Mesothelial cell of epicardium (in vitro differentiated cells): ENCODE measurements around the gene LRIG3. TPM values are rescaled to one million over a fixed set of nuclear protein-coding genes. Genes with fewer than 3 reads are reported as not detected.

ENCODE experiments used
- DNase-seq, 2 experiments: peaks; one replicate each; pipeline ENCODE4 v3.0.0; 2021; ENCODE audit warnings: low spot score in 2 of 2; ENCODE audit not compliant: unreplicated experiment in 2 of 2
- H3K27ac Mint-ChIP-seq: 2 replicates; pipeline ENCODE4 v1.8.0; 2021; ENCODE audit warnings: mixed read lengths
- H3K27me3 Mint-ChIP-seq: 2 replicates; pipeline ENCODE4 v1.8.0; 2021; ENCODE audit warnings: low read depth, mixed read lengths
- H3K36me3 Mint-ChIP-seq: 2 replicates; pipeline ENCODE4 v1.8.0; 2021; ENCODE audit warnings: mixed read lengths
- H3K4me1 Mint-ChIP-seq: 2 replicates; pipeline ENCODE4 v1.8.0; 2021; ENCODE audit warnings: mixed read lengths
- H3K4me3 Mint-ChIP-seq: 2 replicates; pipeline ENCODE4 v1.8.0; 2021; ENCODE audit warnings: mild to moderate bottlenecking, moderate library complexity, mixed read lengths
- H3K9me3 Mint-ChIP-seq: 2 replicates; pipeline ENCODE4 v1.8.0; 2021; ENCODE audit warnings: mixed read lengths
- CTCF ChIP-seq: fragments of 200-600 bp; sonication (generic); IDR thresholded peaks from one replicate; pipeline ENCODE4 v1.5.0; 2021; ENCODE audit warnings: antibody characterized with exemption; ENCODE audit not compliant: unreplicated experiment
- total RNA-seq: library from RNA; stranded (reverse); gene quantifications from 3 replicates; pipeline ENCODE4 v1.2.1, GENCODE V29; 2021

Gene LRIG3
- total RNA-seq, 1 donor from 2014 or later: 20.3 TPM

GRCh38 chr12:58916921-58917511 lies 3.3 kb downstream of the LRIG3 start:
- no peak for TF ChIP-seq CTCF
- Mint-ChIP-seq H3K4me1 (peaks cover 49% of the 10 kb centered on the region), H3K27ac (peak overlapping the region; percentile 38), H3K4me3 (peak overlapping the region; percentile 94), H3K9me3 (no peaks in the 10 kb centered on the region), H3K27me3 (no peaks in the 10 kb centered on the region), H3K36me3 (peaks cover 13% of the 10 kb centered on the region)
- DNase-seq: no peak

- no peaks in the 10 kb centered on the region for H3K27me3 Mint-ChIP-seq
- H3K4me1 Mint-ChIP-seq: peaks cover 49% of the 10 kb centered on the region
- H3K9me3 Mint-ChIP-seq: no peaks in the 10 kb centered on the region
- H3K4me3 Mint-ChIP-seq: peak overlapping the region; percentile 4
- DNase-seq: no peak
- H3K27ac Mint-ChIP-seq: peak overlapping the region; percentile 20
- TF ChIP-seq CTCF: no peak
- H3K36me3 Mint-ChIP-seq: peaks cover 18% of the 10 kb centered on the region
Measured at GRCh38 chr12:58916161-58916621, 4.1 kb downstream of the LRIG3 start.

GRCh38 chr12:58915634-58916033 lies 4.7 kb downstream of the LRIG3 start:
- Mint-ChIP-seq H3K4me1 (peaks cover 47% of the 10 kb centered on the region), H3K36me3 (peaks cover 19% of the 10 kb centered on the region), H3K4me3 (peak overlapping the region; percentile 38), H3K9me3 (no peaks in the 10 kb centered on the region), H3K27ac (peak overlapping the region; percentile 79), H3K27me3 (no peaks in the 10 kb centered on the region)
- TF ChIP-seq CTCF: no peak
- DNase-seq: no peak

GRCh38 chr12:58915037-58915436 lies 5.3 kb downstream of the LRIG3 start:
- H3K4me3 Mint-ChIP-seq: no peak overlapping the region
- H3K36me3 Mint-ChIP-seq: peaks cover 20% of the 10 kb centered on the region
- no peaks in the 10 kb centered on the region for H3K9me3 Mint-ChIP-seq
- TF ChIP-seq CTCF: no peak
- no peaks in the 10 kb centered on the region for H3K27me3 Mint-ChIP-seq
- DNase-seq: no peak
- H3K4me1 Mint-ChIP-seq: peaks cover 44% of the 10 kb centered on the region
- peak overlapping the region; percentile 79 for H3K27ac Mint-ChIP-seq

GRCh38 chr12:58914457-58914856 lies 5.8 kb downstream of the LRIG3 start:
- Mint-ChIP-seq H3K27ac (no peak overlapping the region), H3K36me3 (peaks cover 20% of the 10 kb centered on the region), H3K4me1 (peaks cover 44% of the 10 kb centered on the region), H3K27me3 (no peaks in the 10 kb centered on the region), H3K4me3 (no peak overlapping the region), H3K9me3 (no peaks in the 10 kb centered on the region)
- no peak for DNase-seq
- TF ChIP-seq CTCF: no peak

- TF ChIP-seq CTCF: no peak
- Mint-ChIP-seq H3K9me3 (peaks cover 7% of the 10 kb centered on the region), H3K4me3 (no peak overlapping the region), H3K27me3 (no peaks in the 10 kb centered on the region), H3K27ac (no peak overlapping the region), H3K36me3 (peaks cover 40% of the 10 kb centered on the region), H3K4me1 (no peaks in the 10 kb centered on the region)
- no peak for DNase-seq
Measured at GRCh38 chr12:58907391-58907790, 12.9 kb downstream of the LRIG3 start.
